Measurements from ENCODE around the gene ATXN1. TPM values are rescaled to one million over a fixed set of nuclear protein-coding genes. Genes with fewer than 3 reads are reported as not detected.
A peak's percentile ranks its signal among the peaks of the same experiment; 100 is the strongest.

The ATXN1 gene
- total and polyA plus RNA-seq, 2 of the 13 experiments (the other 11 are each of a cell fraction or from before 2014, with no cell fraction given) = 20.7 to 39.5 TPM

- TF ChIP-seq REST (IDR thresholded peaks at IDR 0.05; ENCODE audit: borderline replicate concordance in 1 of 2, low read depth in 1 of 2, low read length in 2 of 2) (no peak), RARA (CRISPR knock-in tag; IDR thresholded peaks at IDR 0.05) (peak; percentile 62), ATF7-NPFF (CRISPR knock-in tag; IDR thresholded peaks at IDR 0.05; ENCODE audit: low read depth) (peak; percentile 39; the same call in 1 of the 2 replicates), MLXIP (CRISPR knock-in tag; IDR thresholded peaks at IDR 0.05; ENCODE audit: borderline replicate concordance) (no peak), ZMAT3 (CRISPR knock-in tag; conservative IDR thresholded peaks at IDR 0.05) (peak; percentile 43; the same call in 1 of the 2 replicates), RARG (CRISPR knock-in tag; IDR thresholded peaks at IDR 0.05; ENCODE audit: low read depth) (0 out of 2 replicates have a peak, but pooled peaks have one; percentile 14), SMYD3 (CRISPR knock-in tag; IDR thresholded peaks at IDR 0.05) (peak; percentile 73; the same call in 1 of the 2 replicates), MTF1 (CRISPR knock-in tag; IDR thresholded peaks at IDR 0.05) (no peak), ZC3H4 (CRISPR knock-in tag; IDR thresholded peaks at IDR 0.05; ENCODE audit: borderline replicate concordance) (no peak), TFDP1 (CRISPR knock-in tag; IDR thresholded peaks at IDR 0.05; ENCODE audit: borderline replicate concordance) (peak; percentile 79), ZNF709 (CRISPR knock-in tag; IDR thresholded peaks at IDR 0.05) (peak; percentile 81), ZNF383 (CRISPR knock-in tag; IDR thresholded peaks at IDR 0.05; ENCODE audit: borderline replicate concordance) (peak; percentile 31), NR1H2 (CRISPR knock-in tag; IDR thresholded peaks at IDR 0.05; ENCODE audit: borderline replicate concordance, low read depth) (no peak)
- TF ChIP-seq, protein P1, sequence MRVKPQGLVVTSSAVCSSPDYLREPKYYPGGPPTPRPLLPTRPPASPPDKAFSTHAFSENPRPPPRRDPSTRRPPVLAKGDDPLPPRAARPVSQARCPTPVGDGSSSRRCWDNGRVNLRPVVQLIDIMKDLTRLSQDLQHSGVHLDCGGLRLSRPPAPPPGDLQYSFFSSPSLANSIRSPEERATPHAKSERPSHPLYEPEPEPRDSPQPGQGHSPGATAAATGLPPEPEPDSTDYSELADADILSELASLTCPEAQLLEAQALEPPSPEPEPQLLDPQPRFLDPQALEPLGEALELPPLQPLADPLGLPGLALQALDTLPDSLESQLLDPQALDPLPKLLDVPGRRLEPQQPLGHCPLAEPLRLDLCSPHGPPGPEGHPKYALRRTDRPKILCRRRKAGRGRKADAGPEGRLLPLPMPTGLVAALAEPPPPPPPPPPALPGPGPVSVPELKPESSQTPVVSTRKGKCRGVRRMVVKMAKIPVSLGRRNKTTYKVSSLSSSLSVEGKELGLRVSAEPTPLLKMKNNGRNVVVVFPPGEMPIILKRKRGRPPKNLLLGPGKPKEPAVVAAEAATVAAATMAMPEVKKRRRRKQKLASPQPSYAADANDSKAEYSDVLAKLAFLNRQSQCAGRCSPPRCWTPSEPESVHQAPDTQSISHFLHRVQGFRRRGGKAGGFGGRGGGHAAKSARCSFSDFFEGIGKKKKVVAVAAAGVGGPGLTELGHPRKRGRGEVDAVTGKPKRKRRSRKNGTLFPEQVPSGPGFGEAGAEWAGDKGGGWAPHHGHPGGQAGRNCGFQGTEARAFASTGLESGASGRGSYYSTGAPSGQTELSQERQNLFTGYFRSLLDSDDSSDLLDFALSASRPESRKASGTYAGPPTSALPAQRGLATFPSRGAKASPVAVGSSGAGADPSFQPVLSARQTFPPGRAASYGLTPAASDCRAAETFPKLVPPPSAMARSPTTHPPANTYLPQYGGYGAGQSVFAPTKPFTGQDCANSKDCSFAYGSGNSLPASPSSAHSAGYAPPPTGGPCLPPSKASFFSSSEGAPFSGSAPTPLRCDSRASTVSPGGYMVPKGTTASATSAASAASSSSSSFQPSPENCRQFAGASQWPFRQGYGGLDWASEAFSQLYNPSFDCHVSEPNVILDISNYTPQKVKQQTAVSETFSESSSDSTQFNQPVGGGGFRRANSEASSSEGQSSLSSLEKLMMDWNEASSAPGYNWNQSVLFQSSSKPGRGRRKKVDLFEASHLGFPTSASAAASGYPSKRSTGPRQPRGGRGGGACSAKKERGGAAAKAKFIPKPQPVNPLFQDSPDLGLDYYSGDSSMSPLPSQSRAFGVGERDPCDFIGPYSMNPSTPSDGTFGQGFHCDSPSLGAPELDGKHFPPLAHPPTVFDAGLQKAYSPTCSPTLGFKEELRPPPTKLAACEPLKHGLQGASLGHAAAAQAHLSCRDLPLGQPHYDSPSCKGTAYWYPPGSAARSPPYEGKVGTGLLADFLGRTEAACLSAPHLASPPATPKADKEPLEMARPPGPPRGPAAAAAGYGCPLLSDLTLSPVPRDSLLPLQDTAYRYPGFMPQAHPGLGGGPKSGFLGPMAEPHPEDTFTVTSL (CRISPR knock-in tag; IDR thresholded peaks at IDR 0.05; ENCODE audit: borderline replicate concordance) = no peak
Measured at GRCh38 chr6:16761471-16762267, 409 bp upstream of the ATXN1 start (continued).
